Renal pelvis (tissue), 4 donors: ENCODE data around the gene SH3RF3. TPM values are rescaled to one million over a fixed set of nuclear protein-coding genes. Genes with fewer than 3 reads are reported as not detected.
A peak's percentile ranks its signal among the peaks of the same experiment; 100 is the strongest.

Source experiments
- DNase-seq: peaks from one replicate; pipeline ENCODE4 v3.0.0-alpha.2; 2013
- polyA plus RNA-seq, 3 donors: library from polyadenylated mRNA; unstranded; fragments of 120-200 nt; gene quantifications; one replicate each; pipeline ENCODE4 v1.2.1, GENCODE V29; 2013; ENCODE audit not compliant: insufficient read length in 3 of 3

SH3RF3 gene
- polyA plus RNA-seq, 3 donors, result 3.8 to 5.6 (median 5.6) TPM

DNA sequence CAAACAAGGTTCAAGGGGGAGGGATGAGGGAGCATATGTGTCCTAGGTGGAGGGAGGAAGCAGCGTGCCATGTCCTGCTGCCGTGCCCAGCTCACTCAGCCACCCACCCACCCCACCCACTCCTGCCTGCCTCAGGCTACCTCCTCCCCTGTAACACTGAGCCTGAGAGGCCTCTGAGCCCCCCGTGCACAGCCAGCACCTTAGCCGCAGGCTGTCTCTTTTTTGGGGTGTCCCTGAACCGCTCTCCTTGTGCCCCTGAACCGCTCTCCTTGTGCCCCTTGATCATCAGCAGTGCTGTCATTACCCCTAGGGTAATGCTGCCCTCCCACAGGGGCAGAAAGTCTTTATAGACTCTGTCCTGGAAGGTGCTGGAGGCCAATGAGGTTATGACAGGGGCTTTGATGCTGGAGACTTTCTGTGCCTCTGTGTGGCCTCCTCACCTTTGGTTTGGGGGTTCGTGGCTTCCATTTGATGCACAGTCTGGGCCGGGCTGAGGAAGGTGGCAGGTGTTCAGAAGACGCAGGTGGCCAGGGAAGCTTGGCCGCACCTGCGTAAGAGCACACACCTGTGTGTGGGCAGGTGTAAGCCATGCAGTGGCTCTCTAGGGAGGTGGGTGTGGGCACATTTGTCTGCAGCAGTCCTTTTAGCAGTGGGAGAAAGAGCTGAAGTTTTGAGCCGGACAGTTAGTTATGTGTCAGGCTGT is 344.8 kb downstream of the SH3RF3 start:
- no peak for DNase-seq

DNA sequence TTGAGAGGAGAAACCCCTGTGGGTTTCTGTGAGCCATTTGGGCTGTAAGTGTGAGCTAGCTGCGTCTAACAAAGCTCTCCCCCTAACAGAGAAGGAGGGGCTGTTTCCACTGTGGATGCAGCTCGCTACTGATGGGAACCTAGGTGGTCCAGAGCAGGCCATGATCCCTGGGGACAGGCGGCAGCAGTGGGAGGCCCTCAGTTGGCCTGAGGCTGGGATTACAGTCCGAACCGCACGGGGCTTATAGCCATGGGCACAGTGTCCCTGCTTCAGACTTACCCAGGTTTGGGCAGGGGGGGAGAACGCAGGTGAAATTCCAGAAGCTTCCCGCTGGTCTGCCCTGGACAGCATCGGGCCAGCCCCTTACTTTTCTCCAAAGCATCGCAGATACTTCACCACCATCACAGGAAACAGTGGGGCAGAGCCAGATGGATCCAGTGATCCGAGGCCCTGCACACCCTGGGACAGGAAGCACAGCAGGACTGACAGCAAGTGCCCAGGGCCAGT is 345.4 kb downstream of the SH3RF3 start:
- no peak for DNase-seq

DNA sequence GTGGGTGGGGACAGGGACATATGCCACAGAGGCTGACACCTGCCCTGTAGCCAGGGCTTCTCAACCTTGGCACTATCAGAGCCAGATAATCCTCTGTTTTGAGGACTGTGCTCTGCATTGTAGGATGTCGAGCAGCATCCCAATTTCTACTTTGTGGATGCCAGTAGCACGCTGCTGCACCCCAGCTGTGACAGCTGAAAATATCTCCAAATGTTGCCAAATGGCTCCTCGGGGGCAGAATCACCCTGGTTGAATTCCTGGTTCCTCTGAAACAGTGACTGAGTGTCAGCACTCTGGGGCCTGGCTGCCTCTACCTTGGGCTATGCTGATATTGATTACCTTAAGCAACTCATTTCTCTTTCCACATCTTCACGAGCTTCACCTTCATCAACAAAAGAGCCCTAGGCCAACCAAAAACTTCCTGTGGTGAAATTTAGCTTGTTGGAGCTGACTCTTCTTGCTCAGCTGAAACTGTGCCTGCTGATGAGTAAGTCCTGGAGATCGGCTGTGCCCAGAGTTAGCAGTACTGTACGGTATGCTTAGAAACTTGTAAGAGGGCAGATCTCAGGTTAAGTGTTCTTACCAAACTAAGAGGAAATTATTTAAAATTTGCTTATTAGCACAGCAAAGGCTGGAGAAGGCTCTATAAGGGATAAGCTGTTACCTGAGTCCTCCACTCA is 346.7 kb downstream of the SH3RF3 start:
- no peak for DNase-seq

DNA sequence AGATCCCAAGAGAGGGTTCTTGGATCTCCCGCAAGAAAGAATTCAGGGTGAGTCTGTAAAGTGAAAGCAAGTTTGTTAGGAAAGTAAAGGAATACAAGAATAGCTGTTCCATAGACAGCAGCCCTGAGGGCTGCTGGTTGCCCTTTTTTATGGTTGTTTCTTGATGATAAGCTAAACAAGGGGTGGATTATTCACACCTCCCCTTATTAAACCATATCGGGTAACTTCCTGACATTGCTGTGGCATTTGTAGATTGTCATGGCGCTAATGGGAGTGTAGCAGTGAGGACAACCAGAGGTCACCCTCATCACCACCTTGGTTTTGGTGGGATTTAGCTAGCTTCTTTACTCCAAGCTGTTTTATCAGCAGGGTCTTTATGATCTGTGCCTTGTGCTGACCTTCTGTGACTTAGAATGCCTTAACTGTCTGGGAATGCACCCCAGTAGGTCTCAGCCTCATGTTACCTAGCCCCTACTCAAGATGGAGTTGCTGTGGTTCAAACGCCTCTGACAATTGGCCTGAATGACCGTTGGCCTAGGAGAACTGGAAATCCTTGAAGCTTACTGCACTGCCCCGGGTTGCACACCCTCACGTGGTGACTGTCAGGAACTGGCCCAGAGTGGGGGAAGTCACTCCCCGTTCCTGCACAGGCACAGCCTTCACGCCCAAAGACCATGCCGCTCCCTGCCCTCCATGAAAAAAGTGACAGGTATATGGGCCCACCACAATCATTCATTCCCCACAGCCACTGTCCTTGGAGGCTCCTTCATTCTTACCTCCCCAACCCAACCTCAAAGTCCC is 347.8 kb downstream of the SH3RF3 start:
- DNase-seq, result no peak

DNA sequence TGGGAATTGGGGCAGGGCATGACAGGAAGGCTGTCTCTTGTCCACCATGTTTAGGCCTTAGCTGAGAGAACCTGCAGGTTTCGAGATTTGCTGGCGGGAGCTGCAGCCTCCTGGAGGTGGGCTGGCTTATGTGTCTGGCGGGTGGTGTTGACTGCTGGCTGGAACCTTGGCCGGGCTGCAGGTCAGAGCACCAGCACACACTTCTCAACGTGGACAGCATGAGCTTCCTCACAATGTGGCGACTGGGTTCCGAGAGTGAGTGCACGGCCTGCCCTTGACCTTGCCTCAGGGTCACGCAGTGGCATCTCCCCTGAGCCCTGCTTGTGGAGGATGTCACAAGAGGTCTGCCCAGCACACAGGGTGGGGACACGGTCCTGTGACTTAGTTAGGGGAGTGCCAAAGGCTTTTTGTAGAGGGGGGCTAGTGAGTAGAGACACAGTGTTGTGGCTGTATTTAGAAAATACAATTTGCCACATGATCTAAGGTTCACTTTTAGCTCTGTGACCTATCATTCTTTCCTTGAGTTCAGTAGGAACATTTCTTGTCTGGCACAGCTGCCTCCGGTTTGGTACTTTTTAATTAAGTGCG is 350.0 kb downstream of the SH3RF3 start:
- DNase-seq, result no peak

DNA sequence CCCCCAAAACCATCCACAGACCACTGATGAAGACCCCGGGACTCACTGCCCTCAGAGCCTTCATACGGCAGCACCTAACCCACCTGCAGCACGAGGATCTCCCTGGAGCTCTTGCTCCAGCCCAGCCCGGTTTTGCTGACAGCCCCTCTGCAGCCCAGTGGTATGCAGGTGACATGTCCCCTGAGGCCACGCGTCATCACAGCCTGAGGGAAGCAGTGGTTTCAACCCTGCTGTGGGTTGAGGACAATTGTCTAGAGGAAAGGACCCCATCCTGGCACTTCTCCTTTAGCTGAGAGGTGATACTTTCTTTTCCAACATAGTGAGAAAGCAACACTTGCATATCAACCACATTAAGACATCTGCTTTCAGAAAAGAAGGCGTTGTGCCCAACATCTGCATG is 350.8 kb downstream of the SH3RF3 start:
- DNase-seq, result no peak

DNA sequence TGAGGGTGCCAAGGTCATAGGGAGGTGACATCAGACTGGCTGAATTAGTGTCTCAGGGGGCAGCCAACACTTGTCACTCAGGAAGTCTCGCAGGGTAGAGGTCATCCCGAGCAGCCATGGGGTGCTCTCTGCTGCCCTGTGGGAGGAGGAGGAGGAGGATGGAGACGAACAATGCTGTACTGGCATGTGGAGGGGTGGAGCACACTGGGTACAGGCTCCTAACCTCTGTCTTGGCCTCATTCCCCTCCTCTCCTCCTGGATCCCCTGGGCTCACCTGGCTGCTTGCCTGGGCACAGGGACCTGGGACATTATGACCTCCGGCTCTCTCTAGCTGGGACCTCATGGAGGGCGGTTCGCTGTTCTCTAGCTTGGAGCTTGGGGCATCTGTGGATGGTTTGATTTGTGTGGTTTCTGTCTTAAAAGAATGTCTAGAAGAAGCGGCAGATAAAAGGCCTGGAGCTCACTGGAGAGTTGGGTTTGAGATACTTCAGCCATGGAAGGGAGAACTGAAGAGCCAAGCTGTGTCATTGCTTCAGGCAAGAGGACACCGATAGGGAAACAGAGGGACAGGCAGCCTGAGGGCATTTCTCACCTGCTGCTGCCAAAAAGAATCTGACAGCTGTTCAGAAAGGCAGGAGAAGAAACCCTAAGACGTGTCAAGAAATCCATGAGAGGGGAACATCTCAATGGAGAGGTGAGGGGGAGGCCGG is 351.6 kb downstream of the SH3RF3 start:
- no peak for DNase-seq

DNA sequence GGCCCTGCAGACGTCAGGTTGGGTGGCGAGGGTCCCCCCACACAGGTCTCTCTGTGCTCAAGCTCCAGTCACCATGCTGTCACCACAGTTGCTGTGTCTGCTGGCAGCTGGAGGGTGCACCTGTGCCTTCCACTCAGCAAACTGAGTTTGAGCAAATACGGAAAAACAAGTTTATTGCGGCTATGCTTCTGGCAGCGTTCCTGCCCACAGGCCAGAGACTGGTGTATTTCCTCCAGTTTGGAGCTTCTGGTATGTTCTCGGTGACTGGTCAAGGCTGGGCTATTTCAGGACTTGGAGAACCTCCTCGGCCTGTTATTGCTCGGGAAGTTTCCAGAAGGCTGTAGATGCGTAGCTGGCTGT is 352.2 kb downstream of the SH3RF3 start:
- no peak for DNase-seq

DNA sequence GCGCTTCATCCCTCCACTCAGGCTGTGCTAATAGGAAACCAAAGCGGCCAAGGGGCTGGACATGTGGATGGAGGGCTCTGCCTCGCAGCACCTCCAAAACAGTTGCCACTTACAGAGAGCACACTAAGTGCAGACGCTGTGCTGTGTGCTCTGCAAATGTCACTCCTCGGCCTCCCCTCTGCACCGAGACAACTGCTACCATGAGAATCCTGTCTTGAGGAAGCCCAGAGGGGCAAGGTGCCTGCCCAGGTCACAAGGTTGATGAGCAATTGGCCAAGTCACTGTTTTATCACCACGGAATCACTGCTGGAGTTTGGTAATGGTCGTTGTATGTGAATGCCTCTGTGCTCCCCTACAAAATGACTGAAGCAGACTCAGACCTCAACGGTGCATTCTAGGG is 352.6 kb downstream of the SH3RF3 start:
- DNase-seq, result no peak

DNA sequence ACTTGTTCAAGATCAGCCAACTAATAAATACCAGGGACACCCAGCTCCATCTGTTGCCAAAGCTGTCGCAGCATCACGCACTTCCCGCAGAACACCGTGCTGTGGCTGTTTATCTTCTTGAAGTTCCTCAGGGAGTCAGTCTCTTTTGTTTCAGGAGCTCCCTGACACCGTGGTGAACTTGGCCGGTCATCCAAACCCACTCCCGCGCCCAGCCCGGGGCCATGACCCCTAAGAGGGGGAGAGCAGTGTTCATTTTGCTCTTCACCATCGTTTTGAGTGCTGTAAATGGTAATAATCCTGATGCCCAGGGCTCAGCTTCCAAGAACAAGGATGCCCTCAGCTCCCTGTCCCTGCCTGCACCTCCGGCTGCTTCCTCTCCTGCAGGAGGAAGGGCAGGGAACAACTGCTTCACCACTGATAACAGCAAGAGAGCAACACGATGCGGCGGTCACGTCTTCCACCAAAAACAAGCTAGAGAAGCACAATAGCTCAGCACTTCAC is 353.4 kb downstream of the SH3RF3 start:
- DNase-seq, result peak; percentile 38

DNA sequence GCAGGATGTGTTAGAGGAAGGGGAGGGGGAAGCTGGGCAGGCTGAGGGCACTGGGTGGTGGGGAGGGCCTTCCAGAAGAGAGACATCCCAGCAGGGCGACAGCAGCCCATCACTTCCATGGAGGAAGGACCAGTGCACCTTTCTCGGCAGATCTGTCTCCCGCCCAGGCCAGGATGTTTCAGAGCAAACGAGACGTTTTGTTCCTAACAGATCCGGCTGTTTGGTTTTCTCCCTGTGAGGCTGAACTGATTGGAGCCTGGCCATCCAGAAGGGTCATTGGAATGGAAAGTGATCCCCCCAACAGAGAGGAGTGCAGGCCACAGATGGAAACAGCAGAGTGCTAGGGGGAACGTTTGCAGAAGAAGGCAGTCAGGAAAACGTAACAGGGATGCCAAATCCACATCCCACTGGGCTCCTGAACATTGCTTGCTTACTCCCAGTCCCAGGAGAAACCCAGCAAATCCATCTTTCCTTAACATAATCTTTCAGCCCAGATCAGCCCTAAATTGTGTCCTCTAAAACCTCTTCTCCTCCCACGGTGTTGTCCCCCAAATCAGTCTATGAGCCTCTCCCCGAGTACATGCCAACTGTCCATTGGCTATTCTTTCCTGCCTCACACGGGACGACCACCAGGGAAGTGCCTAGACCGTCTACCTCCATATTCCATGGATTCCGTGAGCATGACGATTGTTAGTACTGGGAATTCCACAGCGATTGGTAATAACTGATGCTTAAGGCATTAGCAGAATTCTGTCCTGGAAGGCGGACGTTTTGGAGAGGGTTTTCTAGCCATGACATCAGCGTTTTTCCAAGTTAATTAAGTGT is 357.9 kb downstream of the SH3RF3 start:
- DNase-seq, result no peak

DNA sequence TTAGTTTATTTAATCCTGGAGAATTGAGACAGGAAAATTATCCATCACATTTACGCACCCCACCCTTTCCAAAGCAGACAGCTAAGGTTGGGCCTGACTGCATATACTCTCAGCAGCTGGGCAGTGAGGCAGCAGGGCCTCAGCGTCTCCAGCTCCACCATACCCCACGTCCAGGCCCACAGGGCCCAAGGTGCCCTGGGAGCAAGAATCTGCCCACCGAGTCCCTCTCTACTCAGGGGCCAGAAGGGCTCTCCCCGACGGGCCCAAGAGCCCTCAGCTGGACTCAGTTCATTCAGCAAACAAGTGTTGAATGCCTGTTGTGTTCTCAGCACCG is 358.5 kb downstream of the SH3RF3 start:
- DNase-seq, result no peak

DNA sequence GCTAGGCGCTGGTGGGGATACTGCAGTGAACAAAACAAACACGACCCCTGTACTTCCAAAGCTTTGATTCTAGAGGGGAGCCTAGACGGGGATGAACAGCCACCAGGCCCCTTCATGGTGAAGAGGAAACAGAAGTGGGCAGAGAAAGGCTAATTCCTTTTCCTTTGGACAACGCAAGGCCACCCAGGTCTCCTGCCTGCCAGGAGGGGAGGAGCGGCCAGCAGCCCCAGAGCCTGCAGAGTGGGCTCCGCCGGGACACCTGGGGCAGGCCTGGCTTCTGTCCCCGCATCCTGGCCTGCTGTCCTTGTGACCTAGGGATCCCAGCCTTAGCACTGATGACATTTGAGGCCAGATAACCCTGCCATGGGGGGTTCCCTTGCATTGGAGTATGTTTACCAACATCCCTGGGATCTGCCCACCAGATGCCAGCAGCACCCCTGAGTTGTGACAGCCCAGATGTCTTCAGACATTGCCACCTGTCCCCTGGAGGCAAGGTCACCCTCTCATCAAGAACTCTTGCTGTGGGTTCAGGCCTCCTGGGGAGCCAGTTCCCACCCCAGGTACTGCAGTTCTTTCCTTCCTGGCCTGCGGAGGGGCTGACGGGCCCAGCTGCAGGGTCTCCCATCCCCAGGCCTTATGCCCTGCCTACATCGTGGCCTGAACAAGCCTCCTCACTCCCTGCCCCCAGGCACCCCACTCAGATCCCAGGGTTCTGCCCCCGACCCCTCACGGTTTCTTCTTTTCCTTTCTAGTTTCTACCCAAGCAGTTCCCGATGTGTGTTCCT is 359.1 kb downstream of the SH3RF3 start:
- no peak for DNase-seq

DNA sequence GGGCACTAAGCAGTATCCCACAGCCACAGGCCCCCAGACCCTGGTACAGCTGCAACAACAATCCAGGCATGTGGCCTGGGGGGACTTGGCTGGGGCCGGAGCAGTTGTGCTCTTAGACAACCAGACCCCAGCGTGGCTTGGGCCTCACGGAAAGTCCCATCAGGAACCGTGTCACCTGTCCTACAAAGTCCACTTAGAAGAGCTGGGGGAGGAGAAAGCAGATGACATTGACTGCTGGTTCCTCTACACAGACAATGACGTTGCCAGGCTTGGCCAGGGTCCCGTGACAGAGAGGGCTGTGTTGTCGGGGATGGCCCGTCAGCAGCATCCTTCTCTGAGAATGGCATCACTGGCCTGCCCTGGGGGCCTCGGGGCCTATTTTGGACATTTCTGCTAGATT is 360.3 kb downstream of the SH3RF3 start:
- no peak for DNase-seq

DNA sequence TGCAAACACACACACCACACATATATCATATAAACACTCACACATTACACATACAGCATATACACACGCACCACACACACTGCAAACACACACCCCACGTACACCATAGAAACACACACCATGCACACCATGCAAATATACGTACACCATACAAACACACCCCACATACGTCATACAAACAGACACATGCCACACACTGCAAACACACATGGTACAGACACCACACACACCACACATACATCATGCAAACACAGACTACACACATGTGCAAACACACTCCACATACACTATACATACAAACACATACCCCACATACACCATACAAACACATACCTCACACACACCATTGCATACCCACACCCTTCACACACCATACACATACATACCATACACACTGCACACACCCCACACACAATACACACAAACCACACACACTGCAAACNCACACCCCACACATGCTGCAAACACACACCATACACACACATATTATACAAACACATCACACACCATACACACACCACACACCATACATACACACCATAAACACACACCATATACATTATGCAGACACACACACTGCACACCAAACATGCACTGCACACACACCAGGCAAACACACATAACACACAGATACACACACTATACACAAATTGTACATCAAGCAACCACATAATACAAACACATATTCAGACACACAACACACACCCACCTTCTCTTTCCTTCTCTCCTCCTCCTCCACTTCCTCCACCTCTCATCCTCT is 364.4 kb downstream of the SH3RF3 start:
- DNase-seq, result no peak

DNA sequence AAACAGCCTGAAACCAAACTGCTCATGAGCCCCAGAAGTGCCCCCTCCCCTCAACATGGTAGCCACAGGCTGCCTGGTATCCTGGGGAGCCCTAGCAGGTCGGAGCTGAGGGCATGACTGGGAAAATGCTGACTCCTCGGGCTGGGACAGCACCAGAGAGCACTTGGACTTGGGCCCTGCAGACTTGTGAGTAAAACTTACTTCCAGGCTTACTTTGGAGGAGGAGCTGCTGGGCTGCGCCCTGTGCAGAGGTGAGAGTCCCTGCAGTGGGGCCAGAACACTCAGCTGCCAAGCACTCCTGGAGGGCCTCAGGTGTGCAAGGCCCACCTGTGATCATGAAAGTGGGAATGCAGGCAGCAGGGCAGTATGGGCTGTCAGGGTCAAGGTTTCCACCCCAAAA is 365.3 kb downstream of the SH3RF3 start:
- DNase-seq, result no peak

DNA sequence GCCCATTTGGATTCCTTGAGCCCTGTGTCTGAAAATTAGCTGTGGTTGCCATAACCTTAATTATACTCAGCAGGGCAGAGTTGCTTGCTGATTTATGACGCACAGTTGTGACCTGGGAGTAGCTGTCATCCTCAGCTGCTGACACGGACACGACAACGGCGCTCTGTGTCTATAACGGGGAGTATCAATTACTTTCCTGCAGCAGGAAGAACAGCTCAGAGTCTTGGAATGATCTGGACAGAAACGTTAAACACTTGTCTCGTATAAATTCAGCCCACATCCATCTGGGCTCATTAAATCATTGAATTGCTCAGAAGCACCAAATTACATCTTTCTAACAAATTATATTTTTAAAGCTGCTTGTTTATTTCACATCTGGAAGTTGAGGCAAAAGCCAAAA is 368.5 kb downstream of the SH3RF3 start:
- DNase-seq, result peak; percentile 52

DNA sequence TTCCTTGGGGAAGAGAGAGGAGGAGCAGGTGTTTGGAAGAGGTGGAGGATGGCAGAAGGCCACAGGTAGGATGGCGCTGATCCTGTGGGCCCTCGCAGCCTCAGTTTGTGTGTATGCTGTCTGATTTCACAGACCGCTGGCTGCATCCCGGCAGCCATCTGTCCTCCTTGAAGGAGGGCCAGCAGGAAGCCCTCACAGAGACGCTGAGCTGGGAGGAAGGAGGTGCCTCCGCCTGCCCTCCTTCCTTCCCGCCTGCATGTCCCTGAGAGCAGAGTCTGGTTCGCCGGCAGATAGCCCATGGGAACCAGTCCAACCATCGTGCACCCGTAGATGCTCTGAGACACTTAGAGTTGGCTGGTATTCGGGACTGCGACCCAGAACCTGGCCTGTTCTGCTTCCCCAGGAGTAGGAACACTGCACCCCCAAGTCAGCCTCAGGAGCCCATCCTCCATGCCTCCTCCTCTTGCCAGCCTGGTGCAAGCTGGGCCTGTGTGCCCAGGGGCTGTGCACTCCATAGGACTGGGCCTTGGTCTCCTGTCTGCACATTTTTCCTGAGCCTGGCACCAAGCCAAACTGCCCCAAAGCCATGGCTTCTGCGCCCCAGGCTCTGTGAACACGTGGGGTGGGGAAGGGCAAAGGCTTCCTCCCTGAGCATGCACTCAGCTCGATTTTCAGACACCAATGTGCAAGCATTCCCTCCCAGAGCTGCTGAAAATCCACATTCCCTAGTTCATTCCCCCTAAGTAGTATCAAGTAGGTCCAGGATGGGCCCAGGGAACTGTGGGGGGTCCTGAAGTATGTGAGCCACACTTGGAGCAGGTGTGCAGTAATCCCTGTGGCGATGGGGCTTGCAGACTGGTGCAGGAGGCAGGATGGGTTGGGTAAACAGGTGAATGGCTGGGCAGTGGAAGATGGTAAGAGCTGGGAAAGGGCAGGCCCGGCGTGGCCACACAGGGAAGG is 369.2 kb downstream of the SH3RF3 start:
- peak; percentile 22 for DNase-seq
